Stomach (tissue), 19 donors: ENCODE results near the gene DOC2B. TPM values are rescaled to one million over a fixed set of nuclear protein-coding genes. Genes with fewer than 3 reads are reported as not detected.

Experiments
- DNase-seq, 2 donors: peaks; one replicate each; pipeline versions ENCODE4 v3.0.0 to v3.0.0-alpha.2; 2013 to 2019
- H3K27ac ChIP-seq, 5 donors: fragments of 200-600 bp in 4 of 5; sonication (generic) in 4 of 5; one replicate each; pipeline ENCODE4 v1.5.1; 2013 to 2019; ENCODE audit warnings: mild to moderate bottlenecking in 1 of 5, moderate library complexity in 1 of 5
- H3K27me3 ChIP-seq, 3 donors: fragments of 200-600 bp; sonication (generic); one replicate each; pipeline ENCODE4 v1.5.1; 2017 to 2019; ENCODE audit warnings: mixed run types in 1 of 3
- H3K36me3 ChIP-seq, 4 donors: fragments of 200-600 bp; sonication (generic); 1 replicate in 3 of 4; 2 replicates in 1 of 4; pipeline ENCODE4 v1.5.1; 2016 to 2019
- H3K4me1 ChIP-seq, 4 donors: fragments of 200-600 bp; sonication (generic); one replicate each; pipeline ENCODE4 v1.5.1; 2016 to 2019
- H3K4me3 ChIP-seq, 4 donors: fragments of 200-600 bp; sonication (generic) in 3 of 4; one replicate each; pipeline ENCODE4 v1.5.1; 2016 to 2019; ENCODE audit warnings: mild to moderate bottlenecking in 1 of 4
- H3K9me3 ChIP-seq, 4 donors: fragments of 200-600 bp; sonication (generic); one replicate each; pipeline ENCODE4 v1.5.1; 2016 to 2019
- CTCF ChIP-seq, 7 experiments: fragments of 450-650 bp in 4 of 7; fragments of 200-600 bp in 3 of 7; sonication (generic) in 3 of 7; IDR thresholded peaks; one replicate each; pipeline ENCODE4 v1.5.1; 2016 to 2019; ENCODE audit warnings: antibody characterized with exemption in 7 of 7, control low read depth in 2 of 7, mild to moderate bottlenecking in 1 of 7
- EP300 ChIP-seq: sonication (generic); formaldehyde crosslinking; IDR thresholded peaks from one replicate; pipeline ENCODE4 v1.6.1; 2017; ENCODE audit warnings: antibody characterized with exemption
- POLR2A ChIP-seq, 4 donors: fragments of 450-650 bp; IDR thresholded peaks; one replicate each; pipeline ENCODE4 v1.6.1; 2016; ENCODE audit warnings: antibody characterized with exemption in 4 of 4, control low read depth in 2 of 4, mild to moderate bottlenecking in 1 of 4, moderate library complexity in 1 of 4
- POLR2AphosphoS5 ChIP-seq, 3 donors: sonication (generic); formaldehyde crosslinking; IDR thresholded peaks; one replicate each; pipeline ENCODE4 v1.6.1; 2016; ENCODE audit warnings: antibody characterized with exemption in 3 of 3
- WGBS, 5 donors: extraction: QIAGEN DNeasy Blood & Tissue Kit in 3 of 5; methylation state at CpG; one replicate each; pipeline versions ENCODE4 v1.1.5 to v1.1.7; 2013 to 2018; 5-methylcytosine and 5-hydroxymethylcytosine counted together
- intact Hi-C: fragments of 100-400 bp; cut with DNase I; formaldehyde crosslinking; loops from one replicate; pipeline ENCODE4 v1.15.1; 2023; ENCODE audit warnings: low total_unique reads
- long read RNA-seq, 10 donors: transcript quantifications; one replicate each; lab custom pipeline, GENCODE V29; 2026
- polyA plus RNA-seq, 3 donors: library from polyadenylated mRNA; stranded (reverse); fragments of 200-250 nt; gene quantifications; one replicate each; pipeline ENCODE4 v1.2.3, GENCODE V29; 2013
- total RNA-seq, 5 donors: library from RNA; depleted of rRNA; stranded (reverse); fragments of >200 nt; gene quantifications; one replicate each; pipeline versions ENCODE4 v1.1.0 to v1.2.3, GENCODE V29; 2014 to 2016
- donor health status: healthy with polysubstance abuse.
- donor health status: Bipolar disorder and iron deficiency.
- donor health status: healthy.

The DOC2B gene
- total RNA-seq = 10 to 100 TPM in 1 of 5 donors, 1 to 10 TPM in 3, under 1 TPM in 1; 0.45 to 11.7 (median 5.1) TPM
- 1 to 10 TPM; 1.5 to 3.8 (median 1.8) TPM for polyA plus RNA-seq
- long read RNA-seq, donor 1 = 0 reads
- long read RNA-seq, donor 2, full-length matches to known transcripts = 1 of 1 reads
- long read RNA-seq, donor 2, partial matches to known transcripts = 0 of 1 reads
- long read RNA-seq, donor 2, other reads (novel, unspliced or antisense) = 0 of 1 reads
- long read RNA-seq, donor 3 = 0 reads
- long read RNA-seq, donor 4 = 0 reads
- long read RNA-seq, donor 5, full-length matches to known transcripts = 1 of 1 reads
- long read RNA-seq, donor 5, partial matches to known transcripts = 0 of 1 reads
- long read RNA-seq, donor 5, other reads (novel, unspliced or antisense) = 0 of 1 reads
- long read RNA-seq, donor 6 = 0 reads
- long read RNA-seq, donor 7, full-length matches to known transcripts = 3 of 3 reads
- long read RNA-seq, donor 7, partial matches to known transcripts = 0 of 3 reads
- long read RNA-seq, donor 7, other reads (novel, unspliced or antisense) = 0 of 3 reads
- long read RNA-seq, donor 8 = 0 reads
- long read RNA-seq, donor 9 = 0 reads
- long read RNA-seq, donor 10 = 0 reads

- H3K9me3 ChIP-seq = no peaks in the 10 kb centered on the region
- H3K36me3 ChIP-seq = no peaks in the 10 kb centered on the region
- H3K4me3 ChIP-seq = peak within 1 kb of the TSS; percentile 44 to 75 (median 44)
- TF ChIP-seq POLR2A (IDR thresholded peaks at IDR 0.05) (no peak), POLR2AphosphoS5 (IDR thresholded peaks at IDR 0.05) (no peak), CTCF (IDR thresholded peaks at IDR 0.05) (no peak)
- intact Hi-C loops = no loop called here
- H3K27me3 ChIP-seq = peaks cover 12 to 66% (median 23%) of the 10 kb centered on the region in 3 donors
- peaks cover 18 to 44% (median 37%) of the 10 kb centered on the region in 4 donors for H3K4me1 ChIP-seq
- H3K27ac ChIP-seq = peak within 1 kb of the TSS in 4 of 5 donors; percentile 49 to 70 (median 69)
- DNase-seq = peak; percentile 69 to 90
- 3 to 14% (median 6%) methylated on average over 19 to 120 of the region's 120 CpGs for WGBS, 5 donors
Observed at GRCh38 chr17:181245-182049, at the start of gene DOC2B. TSS of gene DOC2B (minus strand) at chr17:181650. CDS start at chr17:181479, 171 bp downstream.

- intact Hi-C loops = no loop called here
- TF ChIP-seq POLR2A (IDR thresholded peaks at IDR 0.05) (no peak), CTCF (IDR thresholded peaks at IDR 0.05) (no peak), EP300 (no peak), POLR2AphosphoS5 (IDR thresholded peaks at IDR 0.05) (no peak)
- Histone ChIP-seq H3K9me3 (no peaks in the 10 kb centered on the region), H3K4me3 (no peak overlapping the region), H3K27me3 (no peaks in the 10 kb centered on the region), H3K27ac (no peak overlapping the region), H3K36me3 (peaks cover 0 to 6% (median 0%) of the 10 kb centered on the region in 4 donors), H3K4me1 (peaks cover 6 to 25% (median 12%) of the 10 kb centered on the region in 4 donors)
- 89 to 93% (median 92%) methylated on average over 7 of the region's 7 CpGs for WGBS, 5 donors
- DNase-seq = no peak
Observed at GRCh38 chr17:230395-230770, 48.9 kb upstream of the DOC2B start.

GRCh38 chr17:229709-230394, 48.4 kb upstream of the DOC2B start:
- intact Hi-C loops = no loop called here
- no peaks in the 10 kb centered on the region for H3K27me3 ChIP-seq
- 90 to 94% (median 93%) methylated on average over 13 to 15 of the region's 15 CpGs for WGBS, 5 donors
- H3K4me1 ChIP-seq = peaks cover 5 to 21% (median 9%) of the 10 kb centered on the region in 4 donors
- peaks cover 0 to 6% (median 0%) of the 10 kb centered on the region in 4 donors for H3K36me3 ChIP-seq
- peak overlapping the region in 2 of 5 donors; percentile 29 to 30 for H3K27ac ChIP-seq
- H3K9me3 ChIP-seq = no peaks in the 10 kb centered on the region
- no peak for DNase-seq
- no peak for TF ChIP-seq POLR2AphosphoS5 (IDR thresholded peaks at IDR 0.05)
- TF ChIP-seq POLR2A (IDR thresholded peaks at IDR 0.05) = no peak
- TF ChIP-seq EP300 = no peak
- no peak for TF ChIP-seq CTCF (IDR thresholded peaks at IDR 0.05)
- H3K4me3 ChIP-seq = no peak overlapping the region
